ENCODE data around the gene SETBP1.

SETBP1 gene

GRCh38 chr18:45050712-45051601, 370.3 kb downstream of the SETBP1 start:
- DNase-seq: no peak

- no peak for DNase-seq
These were observed 373.9 kb downstream of the SETBP1 start for GRCh38 chr18:45054636-45055035.

GRCh38 chr18:45055811-45056210, 375.1 kb downstream of the SETBP1 start:
- DNase-seq: no peak

GRCh38 chr18:45056926-45057325, 376.2 kb downstream of the SETBP1 start:
- DNase-seq: no peak

DNA sequence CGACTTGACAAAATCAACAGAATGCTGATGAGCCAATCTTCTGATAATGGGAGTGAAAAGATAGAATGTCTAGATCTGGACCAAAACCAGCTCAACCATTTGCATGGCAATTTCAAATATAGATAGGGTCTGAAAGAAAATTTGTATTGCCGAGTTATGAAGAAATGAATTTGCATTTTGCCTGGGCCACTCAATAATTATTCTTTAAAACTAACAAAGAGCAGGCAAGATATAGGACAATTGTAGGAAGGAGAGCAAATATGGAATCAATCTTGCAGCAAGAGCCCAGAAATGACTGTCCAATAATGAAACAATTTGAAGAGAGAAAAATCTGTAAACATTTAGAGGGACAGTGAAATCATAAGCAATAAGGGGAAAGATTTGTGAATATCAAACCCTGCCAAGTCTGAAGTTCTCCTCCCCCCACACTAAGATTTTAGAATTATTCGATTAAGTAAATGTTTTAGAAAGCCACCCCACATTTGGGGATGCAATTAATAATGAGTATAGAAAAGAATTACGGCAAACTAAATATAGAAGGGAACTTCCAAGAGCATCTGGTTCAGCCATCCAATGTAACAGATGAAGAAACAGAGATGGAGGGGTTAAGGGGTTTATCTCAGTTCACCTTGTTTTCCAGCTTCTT, 377.4 kb downstream of the SETBP1 start:
- no peak for DNase-seq

GRCh38 chr18:45059695-45060094, 379.0 kb downstream of the SETBP1 start:
- peak; percentile 73 for DNase-seq

GRCh38 chr18:45060102-45060501, 379.4 kb downstream of the SETBP1 start:
- DNase-seq: peak; percentile 15

GRCh38 chr18:45061359-45061758, 380.7 kb downstream of the SETBP1 start:
- no peak for DNase-seq

DNA sequence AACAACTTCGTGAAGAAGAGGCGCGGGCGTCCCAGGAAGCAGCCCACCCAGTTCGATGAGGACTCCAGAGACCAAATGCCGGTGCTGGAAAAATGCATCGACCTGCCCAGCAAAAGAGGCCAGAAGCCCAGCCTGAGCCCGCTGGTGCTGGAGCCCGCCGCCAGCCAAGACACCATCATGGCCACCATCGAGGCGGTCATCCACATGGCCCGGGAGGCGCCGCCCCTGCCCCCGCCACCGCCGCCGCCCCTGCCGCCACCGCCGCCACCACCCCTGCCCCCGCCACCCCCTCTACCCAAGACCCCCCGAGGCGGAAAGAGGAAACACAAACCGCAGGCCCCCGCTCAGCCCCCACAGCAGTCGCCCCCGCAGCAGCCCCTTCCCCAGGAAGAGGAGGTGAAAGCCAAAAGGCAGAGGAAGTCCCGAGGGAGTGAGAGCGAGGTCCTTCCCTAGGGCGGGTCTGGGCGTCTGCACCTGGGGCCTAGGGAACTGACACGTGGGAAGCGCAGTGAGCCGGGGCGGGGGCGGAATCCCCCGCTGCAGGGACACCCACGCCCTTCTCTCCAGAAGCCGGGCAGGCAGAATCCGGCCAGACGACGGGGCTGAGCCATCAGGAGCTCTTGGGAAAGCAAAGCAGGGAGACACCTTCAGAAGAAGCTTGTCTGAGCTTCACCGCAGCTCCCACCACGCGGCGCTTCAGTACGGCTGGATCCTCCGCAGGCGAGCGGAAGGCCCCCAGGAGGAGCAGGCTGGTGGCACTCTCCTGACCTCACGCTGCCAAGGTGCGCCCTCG, 382.8 kb downstream of the SETBP1 start:
- DNase-seq: no peak

DNA sequence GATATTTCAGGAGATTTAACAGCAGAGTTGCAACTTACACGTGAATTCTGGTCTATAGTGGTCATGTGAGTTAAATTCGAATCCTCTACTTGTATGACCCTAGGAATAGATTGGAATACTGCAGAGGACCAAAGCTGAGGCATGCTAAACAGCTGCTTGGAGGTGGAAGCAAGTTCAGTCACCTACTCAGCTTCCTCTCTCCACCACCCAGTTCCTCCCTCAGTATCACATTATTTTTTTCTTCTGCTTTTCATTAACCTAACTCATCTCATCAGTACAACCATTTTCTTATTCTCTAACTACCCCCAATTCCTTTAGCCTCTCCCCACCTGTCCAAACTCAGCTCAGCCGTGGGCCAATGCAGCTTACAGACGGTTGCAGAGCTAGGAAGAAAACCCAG, 385.5 kb downstream of the SETBP1 start:
- DNase-seq: peak; percentile 33

DNA sequence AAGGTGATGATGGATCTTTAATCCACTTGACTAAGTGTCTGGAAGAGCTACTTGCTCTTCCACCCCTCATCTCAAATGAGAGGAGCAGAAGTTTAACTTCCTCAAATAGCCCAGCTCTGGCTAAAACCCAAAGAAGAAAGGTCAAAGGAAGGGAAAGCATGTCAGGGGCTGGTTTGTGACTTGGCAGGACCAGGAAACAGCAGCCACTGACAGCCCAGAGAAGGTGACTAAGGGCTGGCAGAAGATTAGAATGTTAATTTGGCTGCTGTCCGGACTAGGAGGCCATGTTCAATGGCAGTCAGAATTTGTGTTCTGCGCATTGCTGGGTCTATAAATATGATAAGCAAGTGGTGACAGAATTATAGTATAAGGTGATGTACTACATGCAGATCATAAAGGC, 386.2 kb downstream of the SETBP1 start:
- peak; percentile 82 for DNase-seq

DNA sequence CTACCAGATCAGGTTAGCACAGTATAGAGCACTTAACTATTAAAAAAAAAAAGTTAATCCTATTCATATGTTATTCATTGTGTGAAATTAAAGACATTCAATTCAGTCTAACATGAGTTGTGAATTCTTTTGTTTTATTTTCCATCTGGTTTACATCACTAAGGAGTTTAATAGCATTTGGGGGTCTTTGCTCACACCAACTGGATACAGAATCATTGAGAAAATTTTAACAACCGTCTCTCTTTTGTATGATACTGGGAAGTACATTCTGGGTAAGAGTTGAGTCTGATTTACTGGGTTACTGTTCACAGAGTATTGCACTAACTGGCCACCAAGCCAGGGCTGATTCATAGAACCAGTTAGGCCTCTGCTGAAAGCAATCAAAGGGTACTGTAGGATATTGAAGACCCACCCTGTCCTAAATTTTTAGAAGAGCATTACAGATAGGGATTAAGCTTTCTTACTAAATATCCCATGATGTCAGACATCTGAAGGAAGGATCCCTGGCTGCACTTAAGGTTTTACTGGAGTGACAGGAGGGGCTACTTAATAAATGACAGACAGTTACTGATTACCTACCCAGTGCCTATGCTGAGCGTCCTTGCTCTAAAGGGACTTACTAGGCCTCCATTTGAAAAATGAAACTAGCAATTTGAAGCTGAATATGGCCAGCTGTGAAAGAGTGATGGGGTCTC, 387.9 kb downstream of the SETBP1 start:
- no peak for DNase-seq

- no peak for DNase-seq
These were observed 388.9 kb downstream of the SETBP1 start for GRCh38 chr18:45069546-45069945.

- DNase-seq: peak; percentile 65
These were observed 391.3 kb downstream of the SETBP1 start for GRCh38 chr18:45071956-45072355.

DNA sequence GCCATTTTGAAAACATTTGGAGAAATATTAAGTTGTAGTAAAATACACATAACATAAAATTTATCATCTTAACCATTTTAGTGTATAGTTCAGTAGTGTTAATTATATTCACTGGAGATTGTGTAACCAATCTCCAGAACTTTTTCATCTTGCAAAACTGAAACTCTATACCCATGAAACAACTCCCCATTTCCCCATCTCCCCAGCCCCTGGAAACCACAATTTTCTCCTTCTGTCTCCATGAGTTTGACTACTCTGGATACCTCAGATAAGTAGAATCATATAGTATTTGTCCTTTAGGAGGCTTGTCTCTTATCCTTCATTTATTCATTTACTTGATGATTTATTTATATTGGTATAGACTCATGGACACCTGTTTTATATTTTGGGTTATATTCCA, 392.9 kb downstream of the SETBP1 start:
- peak; percentile 46 for DNase-seq

GRCh38 chr18:45081566-45082181, 401.0 kb downstream of the SETBP1 start:
- DNase-seq: no peak

DNA sequence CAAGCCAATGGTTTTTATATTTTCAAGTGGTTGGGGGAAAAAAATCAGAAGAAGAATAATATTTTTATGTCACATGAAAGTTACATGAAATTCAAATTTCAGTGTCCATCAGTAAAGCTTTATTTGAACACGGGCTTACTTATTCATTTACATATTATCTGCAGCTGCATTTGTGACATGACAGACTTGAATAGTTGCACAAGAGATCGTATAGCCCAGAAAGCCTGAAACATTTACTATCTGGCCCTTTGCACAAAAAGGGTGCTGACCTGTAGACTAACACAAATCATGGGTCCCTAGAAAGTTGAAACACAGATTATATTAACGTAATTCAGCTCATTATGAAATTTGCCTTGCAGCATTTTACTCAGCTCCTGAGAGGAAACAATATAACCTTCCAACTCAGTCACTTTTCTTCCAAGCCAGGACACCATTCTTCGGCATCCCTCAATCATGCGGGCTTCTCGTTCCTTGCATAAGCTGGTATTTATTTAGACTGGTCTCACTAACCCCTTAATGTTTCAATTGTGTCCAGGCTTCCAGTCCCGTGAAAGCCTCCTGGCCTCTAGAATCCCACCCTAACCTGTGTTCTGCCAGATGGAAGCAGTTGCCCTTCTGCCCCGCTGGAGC, 402.7 kb downstream of the SETBP1 start:
- DNase-seq: no peak

GRCh38 chr18:45084206-45084605, 403.5 kb downstream of the SETBP1 start:
- no peak for DNase-seq

GRCh38 chr18:45085916-45086624, 405.4 kb downstream of the SETBP1 start:
- DNase-seq: no peak

- DNase-seq: no peak
These were observed 406.1 kb downstream of the SETBP1 start for GRCh38 chr18:45086777-45087176.

- no peak for DNase-seq
These were observed 409.9 kb downstream of the SETBP1 start for GRCh38 chr18:45090526-45091140.
